SK-N-MC (cell line): ENCODE measurements around the gene GRAMD4.

ENCODE experiments used
- EZH2 ChIP-seq: fragments of 200-600 bp; sonication (generic); IDR thresholded peaks from one replicate; pipeline ENCODE4 v1.6.1; 2017; ENCODE audit warnings: antibody characterized with exemption
- FOXP2 ChIP-seq: optimal IDR thresholded peaks from 2 replicates; pipeline ENCODE3; 2011; ENCODE audit warnings: mild to moderate bottlenecking, moderate library complexity; ENCODE audit not compliant: insufficient read depth; ENCODE audit errors: extremely low read length, control extremely low read depth
- POLR2AphosphoS5 ChIP-seq: IDR thresholded peaks from 2 replicates; pipeline ENCODE4 v1.6.1; 2012; ENCODE audit warnings: mild to moderate bottlenecking, low read depth, low read length, borderline replicate concordance

DNA sequence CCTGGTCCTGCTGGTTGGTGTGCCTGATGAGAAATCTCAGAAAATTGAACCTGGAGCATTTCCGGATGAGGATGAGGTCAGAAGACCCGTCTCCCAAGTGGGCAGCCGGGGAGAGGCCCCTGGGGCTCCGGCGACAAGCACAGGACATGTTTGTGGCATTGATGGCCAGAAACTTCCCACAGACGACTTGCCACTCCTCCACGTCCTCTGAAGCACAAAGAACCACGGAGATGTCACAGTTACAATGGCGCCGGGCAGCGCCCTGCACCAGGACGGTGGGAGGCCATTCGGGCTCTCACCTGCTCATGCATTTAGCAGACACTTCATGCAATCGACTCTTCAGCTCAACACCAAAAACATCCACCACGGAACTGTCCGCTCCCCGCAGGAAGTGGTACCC is 71.4 kb downstream of the GRAMD4 start:
- TF ChIP-seq POLR2AphosphoS5, result no peak
- TF ChIP-seq EZH2, result no peak
- no peak for TF ChIP-seq FOXP2
